Fibroblast of lung (primary cell): Measurements from ENCODE around the gene TMPRSS9. TPM values are rescaled to one million over a fixed set of nuclear protein-coding genes. Genes with fewer than 3 reads are reported as not detected.
"Not testable (repeated sequence)": the region's sequence is repeated elsewhere in the genome, so short reads cannot be mapped to it uniquely, and the experiment has no call there.

ENCODE experiments used
- DNase-seq, 2 donors: peaks; one replicate each; pipeline versions ENCODE4 v3.0.0 to v3.0.0-alpha.2; 2010; ENCODE audit warnings: low read depth in 2 of 2
- H2AFZ ChIP-seq: 2 replicates; pipeline ENCODE4 v1.5.1; 2012; ENCODE audit warnings: low read length, control low read depth, inconsistent platforms
- H3K27ac ChIP-seq: 2 replicates; pipeline ENCODE4 v1.5.1; 2011; ENCODE audit warnings: low read length, control low read depth; ENCODE audit not compliant: insufficient read depth
- H3K27me3 ChIP-seq: 2 replicates; pipeline ENCODE4 v1.5.1; 2011; ENCODE audit warnings: mild to moderate bottlenecking, low read length; ENCODE audit not compliant: control insufficient read depth, insufficient read depth
- H3K36me3 ChIP-seq: 2 replicates; pipeline ENCODE4 v1.5.1; 2011; ENCODE audit warnings: low read length; ENCODE audit not compliant: control insufficient read depth, insufficient read depth
- H3K4me1 ChIP-seq: 2 replicates; pipeline ENCODE4 v1.5.1; 2011; ENCODE audit warnings: low read length; ENCODE audit not compliant: control insufficient read depth, insufficient read depth; ENCODE audit errors: extremely low read depth
- H3K4me2 ChIP-seq: 2 replicates; pipeline ENCODE4 v1.5.1; 2011; ENCODE audit warnings: low read length, control low read depth; ENCODE audit not compliant: insufficient read depth; ENCODE audit errors: extremely low read depth
- H3K4me3 ChIP-seq, 4 experiments: fragments of 200-600 bp in 1 of 4; sonication (generic) in 1 of 4; replicated peaks in 1 of 4; 2 replicates each; pipeline ENCODE4 v1.5.1; 2011 to 2016; ENCODE audit warnings: low read length in 4 of 4, low read depth in 3 of 4, mild to moderate bottlenecking in 3 of 4, control low read depth in 2 of 4, inconsistent platforms in 1 of 4, mixed read lengths in 1 of 4; ENCODE audit not compliant: insufficient read depth in 1 of 4; ENCODE audit errors: control extremely low read depth in 1 of 4
- H3K79me2 ChIP-seq: 2 replicates; pipeline ENCODE4 v1.5.1; 2012; ENCODE audit warnings: mild to moderate bottlenecking, low read length, inconsistent platforms; ENCODE audit not compliant: control insufficient read depth, insufficient read depth
- H3K9ac ChIP-seq: 2 replicates; pipeline ENCODE4 v1.5.1; 2011; ENCODE audit warnings: mild to moderate bottlenecking, low read length, control low read depth; ENCODE audit not compliant: insufficient read depth
- H3K9me3 ChIP-seq: 2 replicates; pipeline ENCODE4 v1.5.1; 2012; ENCODE audit warnings: low read depth, low read length; ENCODE audit not compliant: control insufficient read depth, insufficient read depth
- H4K20me1 ChIP-seq: 2 replicates; pipeline ENCODE4 v1.5.1; 2011; ENCODE audit warnings: low read length; ENCODE audit not compliant: control insufficient read depth, insufficient read depth; ENCODE audit errors: extremely low read depth
- CTCF ChIP-seq, 2 donors: IDR thresholded peaks in 1 of 2; conservative IDR thresholded peaks in 1 of 2; 1 replicate in 1 of 2; 2 replicates in 1 of 2; pipeline ENCODE4 v1.5.1; 2011 to 2012; ENCODE audit warnings: low read length in 2 of 2, control low read depth in 1 of 2, inconsistent platforms in 1 of 2, low read depth in 1 of 2, mild to moderate bottlenecking in 1 of 2
- EZH2 ChIP-seq: IDR thresholded peaks from 2 replicates; pipeline ENCODE4 v1.5.1; 2012; ENCODE audit warnings: low read length, control low read depth, mild to moderate bottlenecking; ENCODE audit errors: missing control alignments
- polyA plus RNA-seq, 2 donors: library from polyadenylated mRNA; depleted of rRNA in 1 of 2; stranded (reverse) in 1 of 2; unstranded in 1 of 2; fragments of >200 nt; gene quantifications; 2 replicates each; pipeline ENCODE4 v1.2.1, GENCODE V29; 2011 to 2012; ENCODE audit warnings: missing spikeins in 1 of 2
- total RNA-seq: library from RNA; depleted of rRNA; stranded (reverse); fragments of >200 nt; gene quantifications from 2 replicates; pipeline ENCODE4 v1.2.1, GENCODE V29; 2014

Gene TMPRSS9
- total and polyA plus RNA-seq, 2 donors (not counting 1 experiment from before 2014, with no cell fraction given), result not detected

GRCh38 chr19:2394054-2394441 is 34.0 kb downstream of the TMPRSS9 start:
- H3K4me1 ChIP-seq, result no peaks in the 10 kb centered on the region
- H3K9me3 ChIP-seq, result no peaks in the 10 kb centered on the region
- no peak for TF ChIP-seq CTCF (conservative IDR thresholded peaks at IDR 0.05 in 1 of 2, IDR thresholded peaks at IDR 0.05 in 1 of 2; ENCODE audit: low read depth in 1 of 2, low read length in 2 of 2)
- TF ChIP-seq EZH2, result no peak
- no peaks in the 10 kb centered on the region for H3K79me2 ChIP-seq
- no peaks in the 10 kb centered on the region for H3K27me3 ChIP-seq
- H2AFZ ChIP-seq, result no peak overlapping the region
- no peak for DNase-seq
- H3K9ac ChIP-seq, result no peak overlapping the region
- H3K4me2 ChIP-seq, result no peak overlapping the region
- H4K20me1 ChIP-seq, result no peaks in the 10 kb centered on the region
- no peak overlapping the region for H3K4me3 ChIP-seq
- H3K36me3 ChIP-seq, result no peaks in the 10 kb centered on the region
- H3K27ac ChIP-seq, result no peak overlapping the region

GRCh38 chr19:2394442-2395292 is 34.6 kb downstream of the TMPRSS9 start:
- no peak overlapping the region for H2AFZ ChIP-seq
- no peaks in the 10 kb centered on the region for H3K79me2 ChIP-seq
- H4K20me1 ChIP-seq, result no peaks in the 10 kb centered on the region
- no peak overlapping the region for H3K4me2 ChIP-seq
- no peaks in the 10 kb centered on the region for H3K4me1 ChIP-seq
- no peaks in the 10 kb centered on the region for H3K9me3 ChIP-seq
- H3K9ac ChIP-seq, result no peak overlapping the region
- H3K4me3 ChIP-seq, result no peak overlapping the region
- no peak for DNase-seq
- TF ChIP-seq CTCF (conservative IDR thresholded peaks at IDR 0.05 in 1 of 2, IDR thresholded peaks at IDR 0.05 in 1 of 2; ENCODE audit: low read depth in 1 of 2, low read length in 2 of 2), result no peak
- TF ChIP-seq EZH2, result no peak
- H3K36me3 ChIP-seq, result no peaks in the 10 kb centered on the region
- no peak overlapping the region for H3K27ac ChIP-seq
- no peaks in the 10 kb centered on the region for H3K27me3 ChIP-seq

GRCh38 chr19:2395293-2395829 is 35.3 kb downstream of the TMPRSS9 start:
- not testable (repeated sequence) for H3K27ac ChIP-seq, H3K4me3 ChIP-seq, H3K79me2 ChIP-seq, H4K20me1 ChIP-seq, DNase-seq, H2AFZ ChIP-seq, H3K9me3 ChIP-seq, H3K27me3 ChIP-seq, H3K36me3 ChIP-seq, H3K4me1 ChIP-seq, H3K9ac ChIP-seq, H3K4me2 ChIP-seq

- not testable (repeated sequence) for H3K4me2 ChIP-seq, H2AFZ ChIP-seq, H3K27me3 ChIP-seq, H3K27ac ChIP-seq, H4K20me1 ChIP-seq, H3K36me3 ChIP-seq, H3K4me3 ChIP-seq, H3K9ac ChIP-seq, DNase-seq, H3K4me1 ChIP-seq, H3K9me3 ChIP-seq, H3K79me2 ChIP-seq
Observed at GRCh38 chr19:2397173-2397572, 37.1 kb downstream of the TMPRSS9 start.
